Astrocyte (in vitro differentiated cells and primary cell): ENCODE data around the gene C3orf22. TPM values are rescaled to one million over a fixed set of nuclear protein-coding genes. Genes with fewer than 3 reads are reported as not detected.

Experiments used
- DNase-seq: peaks from one replicate; pipeline ENCODE4 v3.0.0-alpha.2; 2010; ENCODE audit warnings: low read depth
- FAIRE-seq: peaks from 2 replicates; lab custom pipeline; 2011; peaks lifted over from hg19 to GRCh38; lab: Jason Lieb, UNC
- H2AFZ ChIP-seq: 2 replicates; pipeline ENCODE4 v1.6.0; 2012; ENCODE audit warnings: low read depth, low read length, inconsistent platforms
- H3K27ac ChIP-seq: 2 replicates; pipeline ENCODE4 v1.5.1; 2011; ENCODE audit warnings: low read depth, low read length, inconsistent platforms
- H3K27me3 ChIP-seq: 2 replicates; pipeline ENCODE4 v1.6.0; 2011; ENCODE audit warnings: low read length, inconsistent platforms; ENCODE audit not compliant: insufficient read depth
- H3K36me3 ChIP-seq: 2 replicates; pipeline ENCODE4 v1.5.1; 2011; ENCODE audit warnings: low read length, inconsistent platforms; ENCODE audit not compliant: insufficient read depth
- H3K4me1 ChIP-seq: 2 replicates; pipeline ENCODE4 v1.5.1; 2011; ENCODE audit warnings: low read length, inconsistent platforms; ENCODE audit not compliant: insufficient read depth
- H3K4me2 ChIP-seq: 2 replicates; pipeline ENCODE4 v1.6.0; 2012; ENCODE audit warnings: low read length, inconsistent platforms
- H3K4me3 ChIP-seq: 2 replicates; pipeline ENCODE4 v1.5.1; 2011; ENCODE audit warnings: low read depth, mild to moderate bottlenecking, low read length, inconsistent platforms; ENCODE audit not compliant: insufficient read depth
- H3K79me2 ChIP-seq: 2 replicates; pipeline ENCODE4 v1.6.0; 2012; ENCODE audit warnings: mild to moderate bottlenecking, low read length, inconsistent platforms; ENCODE audit not compliant: insufficient read depth
- H3K9ac ChIP-seq: 2 replicates; pipeline ENCODE4 v1.6.0; 2012; ENCODE audit warnings: mild to moderate bottlenecking, low read length, inconsistent platforms
- H3K9me3 ChIP-seq: 2 replicates; pipeline ENCODE4 v1.5.1; 2012; ENCODE audit warnings: low read depth, mild to moderate bottlenecking, low read length, inconsistent platforms; ENCODE audit not compliant: insufficient read depth
- H4K20me1 ChIP-seq: 2 replicates; pipeline ENCODE4 v1.6.0; 2012; ENCODE audit warnings: low read length, inconsistent platforms; ENCODE audit not compliant: insufficient read depth
- H3K27ac Mint-ChIP-seq: one replicate; pipeline ENCODE4 v1.8.0; 2021; ENCODE audit warnings: mild to moderate bottlenecking, mixed read lengths; ENCODE audit not compliant: unreplicated experiment
- H3K27me3 Mint-ChIP-seq: one replicate; pipeline ENCODE4 v1.8.0; 2021; ENCODE audit warnings: low read depth, mixed read lengths; ENCODE audit not compliant: unreplicated experiment
- H3K36me3 Mint-ChIP-seq: one replicate; pipeline ENCODE4 v1.8.0; 2021; ENCODE audit warnings: low read depth, mixed read lengths; ENCODE audit not compliant: unreplicated experiment
- H3K4me1 Mint-ChIP-seq: one replicate; pipeline ENCODE4 v1.8.0; 2021; ENCODE audit warnings: low read depth, mixed read lengths; ENCODE audit not compliant: unreplicated experiment
- H3K4me3 Mint-ChIP-seq: one replicate; pipeline ENCODE4 v1.8.0; 2021; ENCODE audit warnings: mild to moderate bottlenecking, moderate library complexity, mixed read lengths; ENCODE audit not compliant: unreplicated experiment
- H3K9me3 Mint-ChIP-seq: one replicate; pipeline ENCODE4 v1.8.0; 2021; ENCODE audit warnings: mild to moderate bottlenecking, mixed read lengths; ENCODE audit not compliant: unreplicated experiment
- CTCF ChIP-seq: IDR thresholded peaks from 2 replicates; pipeline ENCODE4 v1.5.1; 2011; ENCODE audit warnings: low read depth, mild to moderate bottlenecking, inconsistent platforms, low read length, moderate library complexity; ENCODE audit not compliant: insufficient read depth
- EZH2 ChIP-seq: IDR thresholded peaks from 2 replicates; pipeline ENCODE4 v1.6.1; 2012; ENCODE audit warnings: mild to moderate bottlenecking, low read length, inconsistent platforms; ENCODE audit not compliant: insufficient read depth
- total RNA-seq: library from RNA; stranded (reverse); gene quantifications from 2 replicates; pipeline ENCODE4 v1.2.1, GENCODE V29; 2021

The C3orf22 gene
- total RNA-seq, 1 donor from 2014 or later: not detected

GRCh38 chr3:126582311-126582710, 23.6 kb upstream of the C3orf22 start:
- Histone ChIP-seq H3K9me3 (no peaks in the 10 kb centered on the region), H3K4me1 (no peaks in the 10 kb centered on the region), H3K27ac (no peak overlapping the region), H3K27me3 (peaks cover 9% of the 10 kb centered on the region), H4K20me1 (no peaks in the 10 kb centered on the region), H2AFZ (no peak overlapping the region), H3K79me2 (no peaks in the 10 kb centered on the region), H3K4me3 (no peak overlapping the region), H3K4me2 (no peak overlapping the region), H3K9ac (no peak overlapping the region), H3K36me3 (no peaks in the 10 kb centered on the region)
- H3K9me3 Mint-ChIP-seq: peaks cover 2% of the 10 kb centered on the region
- H3K4me3 Mint-ChIP-seq: no peak overlapping the region
- DNase-seq (no peak), FAIRE-seq (no peak)
- TF ChIP-seq CTCF: no peak
- no peak for TF ChIP-seq EZH2
- H3K27ac Mint-ChIP-seq: no peak overlapping the region
- no peaks in the 10 kb centered on the region for H3K36me3 Mint-ChIP-seq
- no peaks in the 10 kb centered on the region for H3K4me1 Mint-ChIP-seq
- peaks cover 45% of the 10 kb centered on the region for H3K27me3 Mint-ChIP-seq

- no peaks in the 10 kb centered on the region for H3K79me2 ChIP-seq
- H3K36me3 ChIP-seq: no peaks in the 10 kb centered on the region
- no peak overlapping the region for H3K4me3 ChIP-seq
- no peaks in the 10 kb centered on the region for H4K20me1 ChIP-seq
- H3K4me2 ChIP-seq: no peak overlapping the region
- H3K27me3 Mint-ChIP-seq: peaks cover 45% of the 10 kb centered on the region
- TF ChIP-seq EZH2: no peak
- no peak for TF ChIP-seq CTCF
- H3K9me3 ChIP-seq: no peaks in the 10 kb centered on the region
- no peaks in the 10 kb centered on the region for H3K36me3 Mint-ChIP-seq
- no peak overlapping the region for H2AFZ ChIP-seq
- no peak overlapping the region for H3K9ac ChIP-seq
- peaks cover 9% of the 10 kb centered on the region for H3K27me3 ChIP-seq
- H3K9me3 Mint-ChIP-seq: no peaks in the 10 kb centered on the region
- FAIRE-seq (no peak), DNase-seq (no peak)
- no peak overlapping the region for H3K27ac Mint-ChIP-seq
- no peaks in the 10 kb centered on the region for H3K4me1 Mint-ChIP-seq
- H3K4me1 ChIP-seq: no peaks in the 10 kb centered on the region
- H3K4me3 Mint-ChIP-seq: no peak overlapping the region
- no peak overlapping the region for H3K27ac ChIP-seq
These were observed 22.8 kb upstream of the C3orf22 start for GRCh38 chr3:126581569-126581968.

GRCh38 chr3:126580746-126581145, 22.0 kb upstream of the C3orf22 start:
- H3K4me1 Mint-ChIP-seq: no peaks in the 10 kb centered on the region
- TF ChIP-seq CTCF (no peak), EZH2 (no peak)
- H3K79me2 ChIP-seq: no peaks in the 10 kb centered on the region
- DNase-seq (no peak), FAIRE-seq (no peak)
- no peaks in the 10 kb centered on the region for H3K36me3 ChIP-seq
- H3K9me3 Mint-ChIP-seq: no peaks in the 10 kb centered on the region
- H4K20me1 ChIP-seq: no peaks in the 10 kb centered on the region
- no peak overlapping the region for H3K9ac ChIP-seq
- no peaks in the 10 kb centered on the region for H3K36me3 Mint-ChIP-seq
- H3K4me3 ChIP-seq: no peak overlapping the region
- no peak overlapping the region for H3K4me2 ChIP-seq
- no peak overlapping the region for H3K27ac ChIP-seq
- H3K4me3 Mint-ChIP-seq: no peak overlapping the region
- H3K27me3 Mint-ChIP-seq: peaks cover 45% of the 10 kb centered on the region
- H3K4me1 ChIP-seq: no peaks in the 10 kb centered on the region
- peaks cover 9% of the 10 kb centered on the region for H3K27me3 ChIP-seq
- no peak overlapping the region for H3K27ac Mint-ChIP-seq
- no peaks in the 10 kb centered on the region for H3K9me3 ChIP-seq
- no peak overlapping the region for H2AFZ ChIP-seq
